IMR-90 (cell line): Measurements from ENCODE around the gene SIGLEC6. TPM values are rescaled to one million over a fixed set of nuclear protein-coding genes. Genes with fewer than 3 reads are reported as not detected.

Experiments
- ATAC-seq: fragments of 200-7000 bp; cut with Tn5 transposase; 2 replicates; pipeline ENCODE4 v1.9.1; 2020; ENCODE audit warnings: low read depth, mild to moderate bottlenecking, moderate library complexity
- BruUV-seq: library from RNA; stranded (reverse); fragments of 400-500 nt; replicated peaks from 2 replicates; lab custom pipeline; 2021; lab: Mats Ljungman, UMichigan
- CTCF ChIA-PET: fragments of 300-600 bp; formaldehyde crosslinking; extraction: SDS; loops from one replicate; lab custom pipeline; 2021; ENCODE audit warnings: antibody characterized with exemption; lab: Yijun Ruan, JAX
- POLR2A ChIA-PET: fragments of 300-600 bp; sonication (Branson Sonifier 250); formaldehyde crosslinking; loops from one replicate; lab custom pipeline; 2022; ENCODE audit warnings: antibody characterized with exemption; ENCODE audit not compliant: unreplicated experiment; lab: Charles Lee
- DNase-seq: peaks from one replicate; pipeline ENCODE4 v3.0.0; 2013
- H2AFZ ChIP-seq: replicated peaks from 2 replicates; pipeline ENCODE3; 2013; ENCODE audit warnings: low read length, mild to moderate bottlenecking; ENCODE audit not compliant: poor library complexity
- H2AK5ac ChIP-seq: 2 replicates; pipeline ENCODE4 v1.6.1; 2013; ENCODE audit warnings: low read depth, low read length, inconsistent platforms
- H2AK9ac ChIP-seq: replicated peaks from 2 replicates; pipeline ENCODE3; 2013; ENCODE audit warnings: mild to moderate bottlenecking, low read depth, low read length, moderate library complexity; ENCODE audit not compliant: poor library complexity
- H2BK120ac ChIP-seq: 2 replicates; pipeline ENCODE4 v1.6.1; 2013; ENCODE audit warnings: low read depth, low read length, inconsistent platforms
- H2BK15ac ChIP-seq: 3 replicates; pipeline ENCODE4 v1.6.1; 2013; ENCODE audit warnings: low read depth, low read length, inconsistent platforms
- H2BK20ac ChIP-seq: 2 replicates; pipeline ENCODE4 v1.6.1; 2013; ENCODE audit warnings: low read depth, mild to moderate bottlenecking, inconsistent platforms, low read length, moderate library complexity
- H2BK5ac ChIP-seq: 2 replicates; pipeline ENCODE4 v1.6.1; 2013; ENCODE audit warnings: mild to moderate bottlenecking, low read depth, low read length, inconsistent platforms; ENCODE audit not compliant: poor library complexity, severe bottlenecking
- H3K14ac ChIP-seq: replicated peaks from 2 replicates; pipeline ENCODE4 v1.6.1; 2013; ENCODE audit warnings: low read depth, low read length, inconsistent platforms
- H3K18ac ChIP-seq: 2 replicates; pipeline ENCODE4 v1.6.1; 2013; ENCODE audit warnings: low read depth, low read length, control low read depth
- H3K23ac ChIP-seq: 2 replicates; pipeline ENCODE4 v1.6.1; 2013; ENCODE audit warnings: low read depth, low read length, inconsistent platforms
- H3K27ac ChIP-seq: 2 replicates; pipeline ENCODE4 v1.5.1; 2013; ENCODE audit warnings: mild to moderate bottlenecking, control low read depth, low read length; ENCODE audit not compliant: insufficient read depth
- H3K27me3 ChIP-seq: 2 replicates; pipeline ENCODE4 v1.6.1; 2013; ENCODE audit warnings: low read length; ENCODE audit not compliant: control insufficient read depth, insufficient read depth
- H3K36me3 ChIP-seq: 2 replicates; pipeline ENCODE4 v1.6.1; 2013; ENCODE audit warnings: low read length, mixed read lengths; ENCODE audit not compliant: control insufficient read depth, insufficient read depth
- H3K4ac ChIP-seq: 2 replicates; pipeline ENCODE4 v1.6.1; 2013; ENCODE audit warnings: low read depth, low read length, inconsistent platforms
- H3K4me1 ChIP-seq: 2 replicates; pipeline ENCODE4 v1.6.1; 2013; ENCODE audit warnings: low read length, mixed read lengths; ENCODE audit not compliant: control insufficient read depth, insufficient read depth
- H3K4me2 ChIP-seq: 2 replicates; pipeline ENCODE4 v1.6.1; 2013; ENCODE audit warnings: low read depth, mild to moderate bottlenecking, control low read depth, low read length, moderate library complexity
- H3K4me3 ChIP-seq: 2 replicates; pipeline ENCODE4 v1.5.1; 2013; ENCODE audit warnings: low read depth, mild to moderate bottlenecking, control low read depth, low read length, moderate library complexity; ENCODE audit not compliant: insufficient read depth
- H3K56ac ChIP-seq: 2 replicates; pipeline ENCODE4 v1.6.1; 2013; ENCODE audit warnings: low read length, inconsistent platforms; ENCODE audit not compliant: insufficient read depth; ENCODE audit errors: extremely low read depth
- H3K79me1 ChIP-seq, 2 experiments: 2 replicates each; pipeline ENCODE4 v1.6.1; 2013; ENCODE audit warnings: low read length in 2 of 2, inconsistent platforms in 1 of 2, low read depth in 1 of 2
- H3K9ac ChIP-seq: 2 replicates; pipeline ENCODE4 v1.6.1; 2013; ENCODE audit warnings: low read depth, low read length, control low read depth
- H3K9me1 ChIP-seq: 2 replicates; pipeline ENCODE4 v1.6.1; 2013; ENCODE audit warnings: low read length, inconsistent platforms; ENCODE audit not compliant: insufficient read depth
- H3K9me3 ChIP-seq: 2 replicates; pipeline ENCODE4 v1.6.1; 2013; ENCODE audit warnings: low read length; ENCODE audit not compliant: control insufficient read depth, insufficient read depth
- H4K20me1 ChIP-seq: 2 replicates; pipeline ENCODE4 v1.6.1; 2013; ENCODE audit warnings: low read length, inconsistent platforms; ENCODE audit not compliant: insufficient read depth
- H4K5ac ChIP-seq: 2 replicates; pipeline ENCODE4 v1.6.1; 2013; ENCODE audit warnings: mild to moderate bottlenecking, low read depth, low read length, control low read depth
- H4K8ac ChIP-seq, 2 experiments: 2 replicates each; pipeline ENCODE4 v1.6.1; 2013; ENCODE audit warnings: low read depth in 2 of 2, low read length in 2 of 2, control low read depth in 1 of 2, inconsistent platforms in 1 of 2
- H4K91ac ChIP-seq: 2 replicates; pipeline ENCODE4 v1.6.1; 2013; ENCODE audit warnings: low read depth, low read length, inconsistent platforms; ENCODE audit not compliant: insufficient read depth
- BHLHE40 ChIP-seq: fragments of 150-350 bp; IDR thresholded peaks from 2 replicates; pipeline ENCODE4 v1.6.1; 2016; ENCODE audit warnings: mild to moderate bottlenecking, low read depth, low read length
- CHD1 ChIP-seq: IDR thresholded peaks from 2 replicates; pipeline ENCODE4 v1.6.1; 2012; ENCODE audit warnings: low read depth, low read length, improper control_type of control experiment
- FOS ChIP-seq: fragments of 150-350 bp; IDR thresholded peaks from 2 replicates; pipeline ENCODE4 v1.6.1; 2016; ENCODE audit warnings: low read depth, low read length
- MAFK ChIP-seq: IDR thresholded peaks from 2 replicates; pipeline ENCODE4 v1.6.1; 2012; ENCODE audit warnings: low read depth, low read length, improper control_type of control experiment
- MAZ ChIP-seq: IDR thresholded peaks from 2 replicates; pipeline ENCODE4 v1.6.1; 2012; ENCODE audit warnings: low read depth, mild to moderate bottlenecking, low read length, improper control_type of control experiment, moderate library complexity, borderline replicate concordance
- NFE2L2 ChIP-seq: fragments of 150-350 bp; IDR thresholded peaks from 2 replicates; pipeline ENCODE4 v1.6.1; 2016; ENCODE audit warnings: low read depth, mild to moderate bottlenecking, low read length
- RCOR1 ChIP-seq: IDR thresholded peaks from 2 replicates; pipeline ENCODE4 v1.6.1; 2012; ENCODE audit warnings: mild to moderate bottlenecking, low read length, improper control_type of control experiment; ENCODE audit not compliant: insufficient replicate concordance
- SMC3 ChIP-seq: fragments of 150-350 bp; IDR thresholded peaks from 2 replicates; pipeline ENCODE4 v1.6.1; 2016; ENCODE audit warnings: low read depth, mild to moderate bottlenecking, antibody characterized with exemption, low read length, moderate library complexity
- USF2 ChIP-seq: fragments of 150-350 bp; IDR thresholded peaks from 2 replicates; pipeline ENCODE4 v1.6.1; 2017; ENCODE audit warnings: mild to moderate bottlenecking, antibody characterized with exemption, low read length, low read depth
- WGBS, 2 experiments: methylation state at CpG; one replicate each; pipeline versions ENCODE4 v1.1.5 to v1.1.7; 2013; ENCODE audit warnings: missing lambda C conversion rate in 2 of 2; ENCODE audit not compliant: insufficient read length in 1 of 2; ENCODE audit errors: extremely low coverage in 2 of 2; 5-methylcytosine and 5-hydroxymethylcytosine counted together
- dilution Hi-C: fragments of 300-500 bp; cut with HindIII; formaldehyde crosslinking; loops from one replicate; pipeline ENCODE4 v1.14.3; 2018; ENCODE audit warnings: low sequenced_read_pairs; ENCODE audit not compliant: unreplicated experiment
- in situ Hi-C: fragments of 300-500 bp; cut with MboI; formaldehyde crosslinking; loops from 3 replicates; pipeline ENCODE4 v1.14.3; 2019; ENCODE audit warnings: low sequenced_read_pairs, inconsistent platforms, mixed read lengths
- intact Hi-C: fragments of 100-400 bp; cut with micrococcal nuclease; formaldehyde crosslinking; loops from 2 replicates; pipeline ENCODE4 v1.10.0; 2022
- polyA plus RNA-seq, 3 experiments: library from polyadenylated mRNA; depleted of rRNA; stranded (reverse); fragments of >200 nt; gene quantifications; 2 replicates each; pipeline ENCODE4 v1.2.3, GENCODE V29; 2012; ENCODE audit warnings: low replicate concordance in 1 of 3
- total RNA-seq: library from RNA; depleted of rRNA; stranded (reverse); fragments of >200 nt; gene quantifications from 2 replicates; pipeline ENCODE4 v1.2.3, GENCODE V29; 2012

SIGLEC6 gene
- total and polyA plus RNA-seq, 2 of the 4 experiments (the other 2 are of a cell fraction) = not detected

GRCh38 chr19:51507640-51508058, 23.8 kb downstream of the SIGLEC6 start:
- H3K4me1 ChIP-seq = no peaks in the 10 kb centered on the region
- H3K79me1 ChIP-seq = no peaks in the 10 kb centered on the region
- H4K8ac ChIP-seq = no peak overlapping the region
- in situ Hi-C loops (no loop called here), dilution Hi-C loops (no loop called here), intact Hi-C loops (no loop called here)
- BruUV-seq = no TSS peak
- H2BK5ac ChIP-seq = no peak overlapping the region
- ChIA-PET CTCF (interaction anchor here (2.1 kb wide), 1 partner anchor 8 kb away, joined by 8 read pairs; no protein-coding TSS in a partner anchor), POLR2A (no interaction called here)
- no peak overlapping the region for H2AK5ac ChIP-seq
- H3K4me2 ChIP-seq = no peak overlapping the region
- H4K91ac ChIP-seq = no peak overlapping the region
- H3K56ac ChIP-seq = no peak overlapping the region
- H3K9me3 ChIP-seq = no peaks in the 10 kb centered on the region; the same call in 1 of the 2 replicates
- no peak overlapping the region for H3K23ac ChIP-seq
- no peaks in the 10 kb centered on the region for H3K9me1 ChIP-seq
- H4K5ac ChIP-seq = no peak overlapping the region
- DNase-seq (no peak), ATAC-seq (no peak)
- H3K27ac ChIP-seq = no peak overlapping the region
- H3K18ac ChIP-seq = no peak overlapping the region
- H2BK15ac ChIP-seq = no peak overlapping the region
- WGBS, 2 experiments = no CpG with 5 or more reads among the region's 6 CpGs
- no peaks in the 10 kb centered on the region for H3K36me3 ChIP-seq
- no peak overlapping the region for H2BK120ac ChIP-seq
- H3K27me3 ChIP-seq = no peaks in the 10 kb centered on the region
- H3K4ac ChIP-seq = no peak overlapping the region
- no peak overlapping the region for H3K9ac ChIP-seq
- no peaks in the 10 kb centered on the region for H4K20me1 ChIP-seq
- TF ChIP-seq MAZ (no peak), BHLHE40 (no peak), USF2 (no peak), RCOR1 (no peak), NFE2L2 (no peak), MAFK (no peak), SMC3 (no peak), FOS (no peak), CHD1 (no peak)
- H2BK20ac ChIP-seq = no peak overlapping the region
- no peak overlapping the region for H3K14ac ChIP-seq
- H3K4me3 ChIP-seq = no peak overlapping the region
- H2AK9ac ChIP-seq = no peak overlapping the region
- no peak overlapping the region for H2AFZ ChIP-seq
